Liver (tissue), 9 donors: Measurements from ENCODE around the gene TUSC2. TPM values are rescaled to one million over a fixed set of nuclear protein-coding genes. Genes with fewer than 3 reads are reported as not detected.

ENCODE experiments used
- DNase-seq: peaks from one replicate; pipeline ENCODE4 v3.0.0-alpha.2; 2017; ENCODE audit warnings: low spot score
- H3K27ac ChIP-seq, 2 donors: one replicate each; pipeline ENCODE4 v1.7.0; 2013; ENCODE audit warnings: inconsistent platforms in 2 of 2, low read length in 2 of 2, control low read depth in 1 of 2, low read depth in 1 of 2, mild to moderate bottlenecking in 1 of 2
- H3K27me3 ChIP-seq, 4 donors: one replicate each; pipeline versions ENCODE4 v1.6.1 to v1.7.0; 2013; ENCODE audit warnings: low read length in 3 of 4, inconsistent platforms in 1 of 4, mild to moderate bottlenecking in 1 of 4, moderate library complexity in 1 of 4; ENCODE audit not compliant: control insufficient read depth in 4 of 4, insufficient read depth in 4 of 4
- H3K36me3 ChIP-seq, 4 donors: one replicate each; pipeline versions ENCODE4 v1.6.1 to v1.7.0; 2013; ENCODE audit warnings: low read length in 3 of 4, mild to moderate bottlenecking in 3 of 4, low read depth in 1 of 4, moderate library complexity in 1 of 4; ENCODE audit not compliant: control insufficient read depth in 4 of 4, insufficient read depth in 3 of 4
- H3K4me1 ChIP-seq, 4 donors: one replicate each; pipeline versions ENCODE4 v1.6.1 to v1.7.0; 2013; ENCODE audit warnings: low read length in 3 of 4, mild to moderate bottlenecking in 3 of 4, moderate library complexity in 1 of 4; ENCODE audit not compliant: control insufficient read depth in 4 of 4, insufficient read depth in 4 of 4
- H3K4me3 ChIP-seq, 3 donors: one replicate each; pipeline versions ENCODE4 v1.6.1 to v1.7.0; 2013; ENCODE audit warnings: low read length in 3 of 3, control low read depth in 1 of 3, low read depth in 1 of 3, mild to moderate bottlenecking in 1 of 3
- H3K9ac ChIP-seq, 2 donors: one replicate each; pipeline ENCODE4 v1.7.0; 2013; ENCODE audit warnings: low read length in 2 of 2, mild to moderate bottlenecking in 2 of 2, moderate library complexity in 2 of 2, control low read depth in 1 of 2, low read depth in 1 of 2
- H3K9me3 ChIP-seq, 4 donors: one replicate each; pipeline versions ENCODE4 v1.6.1 to v1.7.0; 2013; ENCODE audit warnings: low read length in 3 of 4; ENCODE audit not compliant: control insufficient read depth in 4 of 4
- EGR1 ChIP-seq, 2 donors: IDR thresholded peaks; 2 replicates each; pipeline ENCODE4 v1.6.1; 2016 to 2018; ENCODE audit warnings: antibody characterized with exemption in 2 of 2, low read depth in 2 of 2
- FOXA1 ChIP-seq: IDR thresholded peaks from 2 replicates; pipeline ENCODE4 v1.6.1; 2016; ENCODE audit warnings: antibody characterized with exemption
- FOXA2 ChIP-seq: IDR thresholded peaks from 2 replicates; pipeline ENCODE4 v1.6.1; 2016; ENCODE audit warnings: antibody characterized with exemption
- GABPA ChIP-seq, 2 donors: IDR thresholded peaks in 1 of 2; conservative IDR thresholded peaks in 1 of 2; 2 replicates each; pipeline ENCODE4 v1.6.1; 2016; ENCODE audit warnings: antibody characterized with exemption in 2 of 2, mild to moderate bottlenecking in 1 of 2, moderate library complexity in 1 of 2
- HNF4A ChIP-seq, 2 donors: conservative IDR thresholded peaks; 2 replicates each; pipeline ENCODE4 v1.6.1; 2016; ENCODE audit warnings: antibody characterized with exemption in 2 of 2, mild to moderate bottlenecking in 2 of 2
- HNF4G ChIP-seq: IDR thresholded peaks from 2 replicates; pipeline ENCODE4 v1.6.1; 2016; ENCODE audit warnings: antibody characterized with exemption
- JUND ChIP-seq, 2 donors: IDR thresholded peaks; 2 replicates each; pipeline ENCODE4 v1.6.1; 2016; ENCODE audit warnings: antibody characterized with exemption in 2 of 2
- NR2F2 ChIP-seq: IDR thresholded peaks from 2 replicates; pipeline ENCODE4 v1.6.1; 2016; ENCODE audit warnings: antibody characterized with exemption
- RAD21 ChIP-seq, 2 donors: IDR thresholded peaks; 2 replicates each; pipeline ENCODE4 v1.6.1; 2016; ENCODE audit warnings: antibody characterized with exemption in 2 of 2, mild to moderate bottlenecking in 2 of 2
- RXRA ChIP-seq, 2 donors: IDR thresholded peaks; 2 replicates each; pipeline ENCODE4 v1.6.1; 2017 to 2018; ENCODE audit warnings: antibody characterized with exemption in 2 of 2, mild to moderate bottlenecking in 1 of 2
- TAF1 ChIP-seq: conservative IDR thresholded peaks from 2 replicates; pipeline ENCODE4 v1.6.1; 2016; ENCODE audit warnings: antibody characterized with exemption, mild to moderate bottlenecking
- YY1 ChIP-seq: IDR thresholded peaks from 2 replicates; pipeline ENCODE4 v1.6.1; 2016; ENCODE audit warnings: antibody characterized with exemption, mild to moderate bottlenecking
- WGBS: extraction: QIAGEN DNeasy Blood & Tissue Kit; methylation state at CpG from one replicate; pipeline ENCODE4 v1.1.7; 2013; 5-methylcytosine and 5-hydroxymethylcytosine counted together
- polyA plus RNA-seq, 2 donors: library from polyadenylated mRNA; stranded (reverse) in 1 of 2; unstranded in 1 of 2; fragments of 200-250 nt in 1 of 2; fragments of >200 nt in 1 of 2; fragmentation: Nextera tagmentation in 1 of 2; extraction: Ambion mirVana in 1 of 2; gene quantifications; one replicate each; pipeline versions ENCODE4 v1.2.1 to v1.2.3, GENCODE V29; 2013 to 2015
- total RNA-seq, 2 donors: library from RNA; depleted of rRNA; stranded (reverse); fragments of >200 nt; gene quantifications; one replicate each; pipeline ENCODE4 v1.2.3, GENCODE V29; 2014
- TF ChIP-seq, protein P1 (sequence below): IDR thresholded peaks from 2 replicates; pipeline ENCODE4 v1.6.1; 2016; ENCODE audit warnings: antibody characterized with exemption, mild to moderate bottlenecking
- TF ChIP-seq, protein P2 (sequence below): IDR thresholded peaks from 2 replicates; pipeline ENCODE4 v1.6.1; 2016; ENCODE audit warnings: antibody characterized with exemption
- TF ChIP-seq, protein P3 (sequence below): IDR thresholded peaks from 2 replicates; pipeline ENCODE4 v1.6.1; 2016; ENCODE audit warnings: antibody characterized with exemption
- donor health status: healthy.
- donor health status: healthy.
- donor health status: healthy.
- donor health status: healthy.
- donor health status: healthy.

Gene TUSC2
- total and polyA plus RNA-seq, 4 donors, result 12.7 to 37.7 (median 21.7) TPM

DNA sequence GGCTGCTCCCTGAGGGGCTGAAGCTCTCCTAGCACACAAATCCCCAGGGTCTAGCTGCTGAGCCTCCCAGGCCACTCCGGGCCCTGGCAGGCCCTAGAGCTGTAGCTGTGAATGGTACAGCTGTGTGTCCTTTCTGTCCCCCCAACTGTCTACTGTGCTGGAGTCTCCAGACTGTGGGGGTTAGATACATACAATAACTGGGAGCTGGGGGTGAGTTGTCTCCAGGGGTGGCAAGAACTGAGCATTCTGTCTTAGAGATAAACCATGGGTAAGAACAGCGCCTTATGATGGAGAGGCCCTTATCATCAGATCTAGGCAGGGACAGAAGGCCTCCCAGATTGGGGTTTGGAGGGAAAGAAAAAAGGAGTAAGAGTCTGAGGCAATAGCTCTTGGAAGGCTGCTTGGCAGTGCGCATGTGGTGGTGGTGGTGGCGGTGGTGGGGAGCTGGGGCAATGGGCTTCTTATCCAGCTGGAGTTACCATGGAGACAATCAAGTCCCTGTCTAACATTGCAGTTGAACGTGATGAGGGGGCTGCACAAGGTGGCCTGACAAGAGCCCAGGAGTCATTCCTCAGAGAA is 26.3 kb upstream of the TUSC2 start:
- peaks cover 23 to 85% (median 66%) of the 10 kb centered on the region in 4 donors for H3K4me1 ChIP-seq
- no peak for DNase-seq
- H3K27ac ChIP-seq, result no peak overlapping the region
- TF ChIP-seq RAD21 (IDR thresholded peaks at IDR 0.05) (no peak), FOXA1 (no peak)
- no peak overlapping the region for H3K9ac ChIP-seq
- H3K27me3 ChIP-seq, result no peaks in the 10 kb centered on the region
- no peak overlapping the region for H3K4me3 ChIP-seq
- H3K9me3 ChIP-seq, result no peaks in the 10 kb centered on the region
- peaks cover 11 to 23% (median 15%) of the 10 kb centered on the region in 4 donors for H3K36me3 ChIP-seq
- WGBS, result 93% methylated on average over 5 of the region's 5 CpGs

DNA sequence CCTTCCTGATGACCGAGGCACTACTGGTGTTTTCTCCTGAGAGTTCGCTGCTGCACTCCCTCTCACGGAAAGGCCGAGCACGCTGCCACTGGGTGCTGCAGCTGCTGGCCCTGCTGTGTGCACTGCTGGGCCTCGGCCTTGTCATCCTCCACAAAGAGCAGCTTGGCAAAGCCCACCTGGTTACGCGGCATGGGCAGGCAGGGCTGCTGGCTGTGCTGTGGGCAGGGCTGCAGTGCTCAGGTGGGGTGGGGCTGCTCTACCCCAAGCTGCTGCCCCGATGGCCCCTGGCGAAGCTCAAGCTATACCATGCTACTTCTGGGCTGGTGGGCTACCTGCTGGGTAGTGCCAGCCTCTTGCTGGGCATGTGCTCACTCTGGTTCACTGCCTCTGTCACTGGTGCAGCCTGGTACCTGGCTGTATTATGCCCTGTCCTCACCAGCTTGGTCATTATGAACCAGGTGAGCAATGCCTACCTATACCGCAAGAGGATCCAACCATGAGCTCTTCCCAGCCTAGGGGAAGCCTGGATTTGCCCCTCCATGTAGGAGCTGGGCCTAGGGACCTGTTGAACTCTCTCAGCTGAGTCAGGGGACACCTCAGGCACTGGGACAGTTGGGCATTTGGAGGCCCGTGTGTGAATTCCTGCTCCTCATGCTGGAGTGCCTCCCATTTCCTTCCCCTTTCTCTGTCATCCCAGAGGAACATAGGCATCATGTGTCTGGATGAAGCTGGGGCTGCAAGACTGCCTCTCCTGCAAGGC is 25.4 kb upstream of the TUSC2 start:
- H3K9me3 ChIP-seq, result no peaks in the 10 kb centered on the region
- no peak overlapping the region for H3K4me3 ChIP-seq
- peak overlapping the region in 1 of 2 donors; percentile 19 for H3K27ac ChIP-seq
- DNase-seq, result no peak
- no peak overlapping the region for H3K9ac ChIP-seq
- peaks cover 11 to 26% (median 15%) of the 10 kb centered on the region in 4 donors for H3K36me3 ChIP-seq
- no peaks in the 10 kb centered on the region for H3K27me3 ChIP-seq
- H3K4me1 ChIP-seq, result peaks cover 23 to 79% (median 64%) of the 10 kb centered on the region in 4 donors
- WGBS, result 88% methylated on average over 12 of the region's 12 CpGs
- TF ChIP-seq YY1, result no peak
- no peak for TF ChIP-seq NR2F2
- TF ChIP-seq RXRA (IDR thresholded peaks at IDR 0.05), result no peak
- TF ChIP-seq, protein P1, sequence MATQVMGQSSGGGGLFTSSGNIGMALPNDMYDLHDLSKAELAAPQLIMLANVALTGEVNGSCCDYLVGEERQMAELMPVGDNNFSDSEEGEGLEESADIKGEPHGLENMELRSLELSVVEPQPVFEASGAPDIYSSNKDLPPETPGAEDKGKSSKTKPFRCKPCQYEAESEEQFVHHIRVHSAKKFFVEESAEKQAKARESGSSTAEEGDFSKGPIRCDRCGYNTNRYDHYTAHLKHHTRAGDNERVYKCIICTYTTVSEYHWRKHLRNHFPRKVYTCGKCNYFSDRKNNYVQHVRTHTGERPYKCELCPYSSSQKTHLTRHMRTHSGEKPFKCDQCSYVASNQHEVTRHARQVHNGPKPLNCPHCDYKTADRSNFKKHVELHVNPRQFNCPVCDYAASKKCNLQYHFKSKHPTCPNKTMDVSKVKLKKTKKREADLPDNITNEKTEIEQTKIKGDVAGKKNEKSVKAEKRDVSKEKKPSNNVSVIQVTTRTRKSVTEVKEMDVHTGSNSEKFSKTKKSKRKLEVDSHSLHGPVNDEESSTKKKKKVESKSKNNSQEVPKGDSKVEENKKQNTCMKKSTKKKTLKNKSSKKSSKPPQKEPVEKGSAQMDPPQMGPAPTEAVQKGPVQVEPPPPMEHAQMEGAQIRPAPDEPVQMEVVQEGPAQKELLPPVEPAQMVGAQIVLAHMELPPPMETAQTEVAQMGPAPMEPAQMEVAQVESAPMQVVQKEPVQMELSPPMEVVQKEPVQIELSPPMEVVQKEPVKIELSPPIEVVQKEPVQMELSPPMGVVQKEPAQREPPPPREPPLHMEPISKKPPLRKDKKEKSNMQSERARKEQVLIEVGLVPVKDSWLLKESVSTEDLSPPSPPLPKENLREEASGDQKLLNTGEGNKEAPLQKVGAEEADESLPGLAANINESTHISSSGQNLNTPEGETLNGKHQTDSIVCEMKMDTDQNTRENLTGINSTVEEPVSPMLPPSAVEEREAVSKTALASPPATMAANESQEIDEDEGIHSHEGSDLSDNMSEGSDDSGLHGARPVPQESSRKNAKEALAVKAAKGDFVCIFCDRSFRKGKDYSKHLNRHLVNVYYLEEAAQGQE, result no peak

DNA sequence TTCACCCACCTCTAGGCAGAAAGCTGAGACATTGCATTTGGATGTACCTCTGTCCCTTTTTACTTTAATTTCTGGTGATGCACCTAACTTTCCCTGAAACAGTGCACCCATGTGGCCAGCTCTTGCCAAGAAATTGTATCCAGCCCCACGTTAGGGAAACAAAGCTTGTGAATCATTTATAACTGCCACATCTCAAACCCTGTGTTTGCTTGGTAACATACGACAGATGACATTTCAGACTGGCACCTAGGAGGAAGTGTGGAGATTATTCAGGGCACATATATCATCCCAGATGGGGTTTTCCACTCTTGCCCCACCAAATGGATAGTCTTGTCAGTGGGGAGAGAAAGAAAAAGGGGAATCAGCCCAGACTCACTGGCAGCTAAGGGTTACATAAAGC is 24.8 kb upstream of the TUSC2 start:
- Histone ChIP-seq H3K36me3 (peaks cover 11 to 31% (median 15%) of the 10 kb centered on the region in 4 donors), H3K27me3 (no peaks in the 10 kb centered on the region), H3K27ac (peak overlapping the region in 1 of 2 donors; percentile 19), H3K4me3 (no peak overlapping the region), H3K9ac (no peak overlapping the region), H3K4me1 (peaks cover 18 to 79% (median 59%) of the 10 kb centered on the region in 4 donors), H3K9me3 (no peaks in the 10 kb centered on the region)
- WGBS, result 17% methylated on average over 2 of the region's 2 CpGs
- no peak for TF ChIP-seq FOXA1
- no peak for TF ChIP-seq FOXA2
- TF ChIP-seq, protein P1, result no peak
- no peak for TF ChIP-seq HNF4A (conservative IDR thresholded peaks at IDR 0.05)
- no peak for TF ChIP-seq TAF1
- no peak for TF ChIP-seq EGR1 (IDR thresholded peaks at IDR 0.05; ENCODE audit: low read depth in 2 of 2)
- no peak for TF ChIP-seq JUND (IDR thresholded peaks at IDR 0.05)
- no peak for TF ChIP-seq RAD21 (IDR thresholded peaks at IDR 0.05)
- TF ChIP-seq HNF4G, result no peak
- TF ChIP-seq, protein P2, sequence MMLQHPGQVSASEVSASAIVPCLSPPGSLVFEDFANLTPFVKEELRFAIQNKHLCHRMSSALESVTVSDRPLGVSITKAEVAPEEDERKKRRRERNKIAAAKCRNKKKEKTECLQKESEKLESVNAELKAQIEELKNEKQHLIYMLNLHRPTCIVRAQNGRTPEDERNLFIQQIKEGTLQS, result no peak
- TF ChIP-seq, protein P3, sequence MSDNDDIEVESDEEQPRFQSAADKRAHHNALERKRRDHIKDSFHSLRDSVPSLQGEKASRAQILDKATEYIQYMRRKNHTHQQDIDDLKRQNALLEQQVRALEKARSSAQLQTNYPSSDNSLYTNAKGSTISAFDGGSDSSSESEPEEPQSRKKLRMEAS, result no peak
- no peak for TF ChIP-seq GABPA (IDR thresholded peaks at IDR 0.05 in 1 of 2, conservative IDR thresholded peaks at IDR 0.05 in 1 of 2)
- DNase-seq, result no peak
